MM.1S (cell line): ENCODE measurements around the gene GAS7.

Source experiments
- DNase-seq: peaks from one replicate; pipeline ENCODE4 v3.0.0-alpha.2; 2015
- H2AFZ ChIP-seq: fragments of 300-600 bp; sonication (generic); 2 replicates; pipeline ENCODE4 v1.6.0; 2016; ENCODE audit warnings: antibody characterized with exemption, low read length
- H3F3A ChIP-seq: fragments of 300-600 bp; sonication (generic); 2 replicates; pipeline ENCODE4 v1.6.1; 2016; ENCODE audit warnings: mild to moderate bottlenecking, antibody characterized with exemption, low read length, moderate library complexity, mixed read lengths; ENCODE audit not compliant: insufficient read depth
- H3K27ac ChIP-seq: fragments of 300-600 bp; sonication (generic); 2 replicates; pipeline ENCODE4 v1.5.1; 2016; ENCODE audit warnings: mild to moderate bottlenecking, low read length
- H3K27me3 ChIP-seq: fragments of 300-600 bp; sonication (generic); replicated peaks from 2 replicates; pipeline ENCODE4 v1.6.0; 2016; ENCODE audit warnings: low read length; ENCODE audit not compliant: insufficient read depth
- H3K36me3 ChIP-seq: fragments of 300-600 bp; sonication (generic); replicated peaks from 2 replicates; pipeline ENCODE4 v1.6.1; 2016; ENCODE audit warnings: mild to moderate bottlenecking, low read length, mixed read lengths; ENCODE audit not compliant: insufficient read depth
- H3K4me1 ChIP-seq: fragments of 300-600 bp; sonication (generic); 2 replicates; pipeline ENCODE4 v1.6.1; 2016; ENCODE audit warnings: low read length, mixed read lengths
- H3K4me2 ChIP-seq: fragments of 300-600 bp; sonication (generic); 2 replicates; pipeline ENCODE4 v1.6.0; 2016; ENCODE audit warnings: low read depth, low read length
- H3K4me3 ChIP-seq: fragments of 300-600 bp; sonication (generic); 2 replicates; pipeline ENCODE4 v1.5.1; 2016; ENCODE audit warnings: low read length, mixed read lengths
- H3K79me2 ChIP-seq: fragments of 300-600 bp; sonication (generic); 2 replicates; pipeline ENCODE4 v1.6.1; 2016; ENCODE audit warnings: mixed run types, low read length, mixed read lengths
- H3K9ac ChIP-seq: fragments of 300-600 bp; sonication (generic); 2 replicates; pipeline ENCODE4 v1.6.1; 2016; ENCODE audit warnings: low read length, mixed read lengths
- H3K9me2 ChIP-seq: fragments of 300-600 bp; sonication (generic); replicated peaks from 2 replicates; pipeline ENCODE4 v1.6.1; 2016; ENCODE audit warnings: mild to moderate bottlenecking, low read length, mixed read lengths; ENCODE audit not compliant: insufficient read depth
- H3K9me3 ChIP-seq: fragments of 300-600 bp; sonication (generic); replicated peaks from 2 replicates; pipeline ENCODE4 v1.6.1; 2016; ENCODE audit warnings: mild to moderate bottlenecking, low read length, mixed read lengths; ENCODE audit not compliant: insufficient read depth
- H4K20me1 ChIP-seq: fragments of 300-600 bp; sonication (generic); 2 replicates; pipeline ENCODE4 v1.6.1; 2016; ENCODE audit warnings: mild to moderate bottlenecking, low read length, moderate library complexity, mixed read lengths; ENCODE audit not compliant: insufficient read depth
- CTCF ChIP-seq: fragments of 300-600 bp; sonication (generic); IDR thresholded peaks from 2 replicates; pipeline ENCODE4 v1.5.1; 2016; ENCODE audit warnings: antibody characterized with exemption, low read length, mixed read lengths
- EZH2 ChIP-seq: fragments of 300-600 bp; sonication (generic); optimal IDR thresholded peaks from 2 replicates; pipeline ENCODE3; 2017; ENCODE audit warnings: low read depth, mild to moderate bottlenecking, antibody characterized with exemption, low read length, mixed read lengths
- EZH2phosphoT487 ChIP-seq: fragments of 300-600 bp; sonication (generic); IDR thresholded peaks from 2 replicates; pipeline ENCODE4 v1.6.1; 2018; ENCODE audit warnings: antibody characterized with exemption, low read length

GAS7 gene

GRCh38 chr17:10166176-10166935 lies 32.0 kb downstream of the GAS7 start:
- Histone ChIP-seq H4K20me1 (no peaks in the 10 kb centered on the region), H3K4me1 (no peaks in the 10 kb centered on the region), H3K9me3 (no peaks in the 10 kb centered on the region), H3K27ac (no peak overlapping the region), H3K36me3 (no peaks in the 10 kb centered on the region), H3K9me2 (no peaks in the 10 kb centered on the region), H2AFZ (no peak overlapping the region), H3K4me3 (no peak overlapping the region), H3K27me3 (no peaks in the 10 kb centered on the region), H3K9ac (no peak overlapping the region), H3F3A (no peaks in the 10 kb centered on the region), H3K79me2 (no peaks in the 10 kb centered on the region), H3K4me2 (no peak overlapping the region)
- no peak for DNase-seq
- TF ChIP-seq CTCF (no peak), EZH2phosphoT487 (no peak), EZH2 (no peak)

GRCh38 chr17:10162096-10162495 lies 36.3 kb downstream of the GAS7 start:
- Histone ChIP-seq H3K79me2 (no peaks in the 10 kb centered on the region), H2AFZ (no peak overlapping the region)

GRCh38 chr17:10161386-10161785 lies 37.0 kb downstream of the GAS7 start:
- Histone ChIP-seq H3K4me3 (no peak overlapping the region), H2AFZ (no peak overlapping the region), H3K4me2 (no peak overlapping the region), H3F3A (no peaks in the 10 kb centered on the region), H3K36me3 (no peaks in the 10 kb centered on the region), H3K9me2 (no peaks in the 10 kb centered on the region), H3K9me3 (no peaks in the 10 kb centered on the region), H4K20me1 (no peaks in the 10 kb centered on the region), H3K4me1 (no peaks in the 10 kb centered on the region), H3K79me2 (no peaks in the 10 kb centered on the region), H3K27me3 (no peaks in the 10 kb centered on the region), H3K27ac (no peak overlapping the region), H3K9ac (no peak overlapping the region)
- DNase-seq, result no peak
- TF ChIP-seq EZH2phosphoT487 (no peak), EZH2 (no peak), CTCF (no peak)

More at GRCh38 chr17:10162096-10162495, 36.3 kb downstream of the GAS7 start:
- TF ChIP-seq EZH2phosphoT487 (no peak), EZH2 (no peak), CTCF (no peak)
- no peak overlapping the region for H3K9ac ChIP-seq
- no peaks in the 10 kb centered on the region for H3K9me2 ChIP-seq
- no peaks in the 10 kb centered on the region for H3K27me3 ChIP-seq
- H3K27ac ChIP-seq, result no peak overlapping the region
- no peaks in the 10 kb centered on the region for H4K20me1 ChIP-seq
- no peaks in the 10 kb centered on the region for H3K36me3 ChIP-seq
- no peaks in the 10 kb centered on the region for H3K4me1 ChIP-seq
- no peak for DNase-seq
- H3K4me2 ChIP-seq, result no peak overlapping the region
- H3F3A ChIP-seq, result no peaks in the 10 kb centered on the region
- no peaks in the 10 kb centered on the region for H3K9me3 ChIP-seq
- no peak overlapping the region for H3K4me3 ChIP-seq
